ENCODE data around the gene ARHGEF18.
A peak's percentile ranks its signal among the peaks of the same experiment; 100 is the strongest.
"Not testable (repeated sequence)": the region's sequence is repeated elsewhere in the genome, so short reads cannot be mapped to it uniquely, and the experiment has no call there.

Gene ARHGEF18

DNA sequence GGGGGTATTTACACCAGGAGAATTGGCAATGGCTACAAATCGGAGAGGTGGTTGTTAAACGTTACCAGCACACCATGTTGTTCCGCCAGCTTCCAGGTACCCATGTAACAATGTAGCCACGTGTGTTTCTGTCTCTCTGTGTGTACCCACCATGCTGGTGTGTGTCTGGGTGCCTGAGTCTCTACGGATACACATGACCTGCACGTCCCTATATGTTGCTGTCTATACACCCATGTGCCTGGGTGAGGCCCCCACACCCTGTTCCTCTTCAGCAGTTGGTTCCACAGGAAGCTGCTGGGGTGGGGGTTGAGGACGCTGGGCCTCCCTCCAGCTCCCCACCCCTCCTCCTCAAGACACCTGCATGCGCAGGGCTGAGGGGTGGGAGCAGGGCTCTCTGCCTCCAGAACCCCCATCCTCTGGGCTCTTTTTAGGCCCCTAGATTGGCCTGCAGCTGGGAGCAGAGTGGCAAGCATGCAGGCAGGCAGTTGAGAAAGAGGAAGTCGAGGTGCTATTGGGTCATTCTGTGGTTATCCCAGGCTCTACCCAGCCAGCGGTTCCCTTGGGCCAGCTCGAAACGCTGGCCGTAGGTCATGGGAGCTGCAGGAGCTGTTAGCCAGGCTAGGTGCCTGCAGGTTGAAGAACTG is at the start of gene ARHGEF18:
Gene ARHGEF18 (plus strand): TSS at position 351 of the 644 bp plus-strand sequence. CDS start 13,954 bp downstream, outside the sequence.
- FAIRE-seq = no peak

DNA sequence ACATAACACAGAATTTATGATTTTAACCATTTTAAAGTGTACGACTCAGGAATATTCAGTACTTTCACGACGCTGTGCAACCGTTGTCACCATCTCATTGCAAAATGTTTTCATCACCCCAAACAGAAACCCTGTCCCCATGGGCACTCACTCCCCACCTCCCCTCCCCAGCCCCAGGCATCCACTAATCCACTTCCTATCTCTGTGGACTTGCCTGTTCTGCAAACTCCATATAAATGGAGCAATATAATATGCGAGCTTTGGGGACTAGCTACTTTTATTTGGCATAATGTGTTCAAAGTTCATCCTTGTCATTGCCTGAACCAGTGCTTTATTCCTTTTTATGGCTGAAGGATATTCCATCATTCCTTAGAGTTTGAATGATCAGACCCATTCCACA is 47.2 kb upstream of the ARHGEF18 start:
- DNase-seq (ENCODE audit: low spot score) (no peak), FAIRE-seq (no peak)

More for the DNA sequence above, at the start of gene ARHGEF18:
- no peak for DNase-seq (ENCODE audit: low spot score)

DNA sequence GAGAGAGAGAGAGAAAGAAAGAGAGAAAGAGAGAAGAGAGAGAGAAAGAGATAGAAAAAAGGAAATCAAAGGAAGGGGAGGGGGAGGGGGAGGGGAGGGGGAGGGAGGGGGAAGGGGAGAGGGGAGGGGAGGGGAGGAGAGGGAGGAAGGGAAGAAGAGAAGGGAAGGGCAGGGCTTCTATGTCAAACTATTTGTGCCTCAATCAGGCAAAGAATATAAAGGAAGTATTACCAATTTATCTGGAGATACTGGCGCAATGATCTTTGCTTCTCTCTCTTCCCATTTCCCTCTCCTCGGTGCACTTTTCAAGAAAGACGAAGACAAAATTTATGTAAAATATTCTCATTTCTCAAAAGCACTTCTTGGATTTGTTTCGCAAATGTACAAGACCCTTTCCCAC is 45.3 kb upstream of the ARHGEF18 start:
- no peak for DNase-seq (ENCODE audit: low spot score)
- FAIRE-seq = no peak

DNA sequence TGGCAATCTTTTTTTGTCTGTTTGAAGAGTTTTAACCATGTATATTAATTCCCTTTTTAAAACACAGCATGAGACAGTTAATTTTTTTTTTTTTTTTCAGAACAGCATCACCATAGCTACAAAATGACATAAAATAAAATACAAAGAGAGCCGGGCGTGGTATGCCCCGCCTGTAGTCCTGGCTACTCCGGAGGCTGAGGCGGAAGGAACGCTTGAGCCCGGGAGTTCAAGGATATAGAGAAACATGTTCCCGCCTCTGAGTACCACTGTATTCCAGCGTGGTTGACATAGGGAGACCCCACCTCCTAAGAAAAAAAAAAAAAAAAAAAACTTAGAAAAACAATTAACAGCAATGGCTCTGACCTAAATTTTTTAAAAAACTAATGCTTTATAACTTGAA is 44.5 kb upstream of the ARHGEF18 start:
- DNase-seq (ENCODE audit: low spot score) (no peak), FAIRE-seq (no peak)

DNA sequence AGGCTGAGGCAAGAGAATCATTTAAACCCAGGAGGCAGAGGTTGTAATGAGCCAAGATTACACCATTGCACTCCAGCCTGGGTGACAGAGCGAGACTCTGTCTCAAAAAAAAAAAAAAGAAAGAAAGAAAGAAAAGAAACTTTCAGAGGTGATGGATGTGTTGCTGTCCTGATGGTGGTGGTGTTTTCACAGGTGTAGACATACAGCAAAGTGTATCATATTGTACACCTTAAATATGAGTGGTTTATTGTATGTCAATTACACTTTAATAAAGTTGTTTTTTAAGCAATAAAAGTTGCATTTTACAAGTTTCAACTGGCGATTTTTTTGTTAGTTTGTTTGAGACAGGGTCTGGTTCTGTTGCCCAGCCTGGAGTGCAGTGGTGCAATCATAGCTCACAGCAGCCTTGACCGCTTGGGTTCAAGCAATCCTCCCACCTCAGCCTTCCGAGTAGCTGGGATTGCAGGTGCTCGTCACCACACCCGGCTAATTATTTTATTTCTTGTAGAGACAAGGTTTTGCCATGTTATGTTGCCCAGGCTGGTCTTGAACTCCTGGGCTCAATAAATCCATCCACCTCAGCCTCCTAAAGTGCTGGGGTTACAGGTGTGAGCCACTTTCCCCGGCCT is 41.0 kb upstream of the ARHGEF18 start:
- DNase-seq (ENCODE audit: low spot score) (no peak), FAIRE-seq (no peak)

DNA sequence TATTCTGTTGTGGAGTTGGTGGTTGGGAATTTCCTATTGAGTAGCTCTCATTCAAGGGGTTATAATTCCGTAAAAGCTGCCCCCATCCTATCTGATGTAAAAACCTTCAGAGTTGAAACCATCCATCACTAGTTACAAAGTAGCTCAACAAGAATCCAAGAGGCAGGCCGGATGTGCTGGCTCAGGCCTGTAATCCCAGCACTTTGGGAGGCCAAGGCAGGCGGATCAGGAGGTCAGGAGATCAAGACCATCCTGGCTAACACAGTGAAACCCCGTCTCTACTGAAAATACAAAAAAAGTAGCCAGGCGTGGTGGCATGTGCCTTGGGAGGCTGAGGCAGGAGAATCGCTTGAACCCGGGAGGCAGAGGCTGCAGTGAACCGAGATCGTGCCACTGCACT is 40.4 kb upstream of the ARHGEF18 start:
- not testable (repeated sequence) for FAIRE-seq

DNA sequence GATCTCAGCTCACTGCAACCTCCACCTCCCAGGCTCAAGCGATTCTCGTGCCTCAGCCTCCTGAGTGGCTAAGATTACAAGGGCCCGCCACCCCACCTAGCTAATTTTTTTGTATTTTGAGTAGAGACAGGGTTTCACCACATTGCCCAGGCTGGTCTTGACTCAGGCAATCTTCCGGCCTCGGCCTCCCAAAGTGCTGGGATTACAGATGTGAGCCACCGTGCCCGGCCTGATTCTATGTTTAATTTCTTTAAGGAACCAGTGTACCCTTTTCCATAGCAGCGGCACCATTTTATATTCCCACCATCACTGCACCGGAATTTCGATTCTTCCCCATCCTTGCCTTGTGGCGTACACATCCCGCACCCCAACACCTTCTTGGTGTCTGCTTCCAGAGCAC is 36.8 kb upstream of the ARHGEF18 start:
- FAIRE-seq = no peak

More for the DNA sequence above, 40.4 kb upstream of the ARHGEF18 start:
- not testable (repeated sequence) for DNase-seq (ENCODE audit: low spot score)

DNA sequence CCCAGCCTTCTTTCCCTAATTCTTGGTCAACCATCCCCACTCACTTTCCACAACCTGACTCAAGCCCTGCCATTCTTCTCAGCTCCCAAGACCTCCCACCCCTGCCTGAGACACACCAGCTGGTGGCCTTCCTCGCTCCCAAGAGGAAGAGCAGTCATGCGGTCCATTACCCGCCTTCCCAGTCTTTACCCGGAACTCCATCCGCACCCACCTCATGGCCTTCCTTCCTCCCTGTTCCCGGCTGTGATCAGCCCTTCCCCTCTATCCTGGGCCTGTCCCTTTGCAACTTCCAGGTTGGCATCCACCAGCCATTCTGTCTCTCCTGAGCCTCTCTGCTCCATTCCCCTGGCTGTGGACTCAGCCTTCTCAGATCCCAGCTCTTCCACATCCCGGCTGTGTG is 35.9 kb upstream of the ARHGEF18 start:
- no peak for DNase-seq (ENCODE audit: low spot score)
- FAIRE-seq = no peak

More for the DNA sequence above, 36.8 kb upstream of the ARHGEF18 start:
- DNase-seq (ENCODE audit: low spot score) = no peak

DNA sequence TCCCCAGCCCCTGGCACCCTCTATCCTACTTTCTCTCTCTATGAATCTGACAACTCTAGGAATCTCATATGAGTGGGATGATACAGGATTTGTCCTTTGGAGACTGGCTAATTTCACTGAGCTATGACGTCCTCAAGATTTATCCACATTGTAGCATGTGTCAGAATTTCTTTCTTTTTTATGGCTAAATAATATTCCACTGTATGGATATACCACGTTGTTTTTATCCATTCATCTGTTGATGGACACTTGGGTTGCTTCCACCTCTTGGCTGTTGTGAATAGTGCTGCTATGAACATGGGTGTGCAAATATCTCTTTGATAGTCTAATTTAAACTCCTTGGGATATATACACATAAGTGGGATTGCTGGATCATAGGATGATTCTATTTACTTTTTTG is 30.6 kb upstream of the ARHGEF18 start:
- no peak for FAIRE-seq

DNA sequence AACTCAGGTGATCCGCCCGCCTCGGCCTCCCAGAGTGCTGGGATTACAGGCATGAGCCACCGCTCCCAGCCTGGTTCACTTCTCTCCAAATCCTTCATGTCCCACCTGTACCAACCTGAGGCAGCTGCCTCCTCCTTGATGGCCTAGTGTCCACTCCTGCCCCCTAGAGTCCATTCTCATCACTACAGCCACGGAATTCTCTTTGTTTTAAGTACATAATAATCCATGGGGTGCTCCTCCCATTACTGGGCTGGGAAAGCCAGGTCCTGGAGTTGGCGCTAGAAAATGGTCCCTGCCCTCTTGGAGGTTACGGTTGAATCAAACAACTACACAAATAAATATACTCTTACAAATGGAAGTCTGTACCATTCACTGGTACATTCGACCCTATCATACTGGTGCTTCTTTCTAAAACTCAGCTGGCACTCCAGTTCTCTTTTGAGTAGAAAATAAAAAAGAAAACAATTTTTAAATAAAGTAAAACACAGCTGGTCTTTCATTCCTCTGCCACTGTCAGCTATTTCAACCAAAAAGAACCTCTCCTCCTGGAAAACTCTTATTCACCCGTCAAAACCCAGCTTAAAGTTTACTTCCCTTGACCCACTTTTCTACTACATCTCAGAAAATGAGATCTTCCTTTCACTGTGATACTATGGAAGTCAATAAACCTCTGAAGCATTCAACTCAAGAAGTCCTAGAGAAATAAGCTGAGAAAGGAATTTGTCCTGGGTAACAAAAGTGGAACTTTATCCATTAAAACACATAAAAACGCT is 22.4 kb upstream of the ARHGEF18 start:
- DNase-seq (ENCODE audit: low spot score) (no peak), FAIRE-seq (no peak)

More for the DNA sequence above, 30.6 kb upstream of the ARHGEF18 start:
- no peak for DNase-seq (ENCODE audit: low spot score)

DNA sequence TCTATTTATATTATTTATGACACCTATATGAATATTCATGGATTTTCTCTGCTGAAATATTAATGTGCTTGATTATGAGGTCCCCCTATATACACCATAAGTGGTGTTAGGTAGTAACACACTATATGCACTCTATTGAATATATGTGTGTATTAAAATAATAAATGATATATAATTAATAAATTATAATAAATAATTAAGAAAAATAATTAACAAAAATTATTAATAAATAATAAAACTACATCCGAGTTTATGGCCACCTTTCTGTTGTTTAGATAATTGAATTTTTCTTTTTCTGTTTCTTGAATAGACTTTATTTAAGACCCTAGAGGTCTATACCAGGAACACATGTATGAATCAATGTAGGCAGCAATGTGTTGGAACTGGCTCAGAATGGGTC is 20.9 kb upstream of the ARHGEF18 start:
- FAIRE-seq = no peak
- DNase-seq (ENCODE audit: low spot score) = no peak

DNA sequence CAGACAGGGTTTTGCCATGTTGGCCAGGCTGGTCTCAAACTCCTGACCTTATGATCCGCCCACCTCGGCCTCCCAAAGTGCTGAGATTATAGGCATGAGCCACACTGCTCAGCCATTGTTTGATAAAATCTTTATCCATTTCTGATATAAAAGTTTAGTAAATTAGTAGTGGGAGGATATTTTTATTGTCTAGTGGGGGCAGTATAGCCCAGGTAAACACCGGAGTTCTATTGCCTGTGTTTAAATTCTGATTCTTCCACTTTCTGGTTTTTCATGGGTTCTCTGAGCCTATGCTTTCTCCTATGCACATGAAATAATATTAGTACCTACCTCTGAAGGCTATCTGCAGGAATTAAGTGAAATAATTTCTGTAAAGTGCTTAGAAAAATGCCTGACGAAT is 20.1 kb upstream of the ARHGEF18 start:
- DNase-seq (ENCODE audit: low spot score) (no peak), FAIRE-seq (no peak)

DNA sequence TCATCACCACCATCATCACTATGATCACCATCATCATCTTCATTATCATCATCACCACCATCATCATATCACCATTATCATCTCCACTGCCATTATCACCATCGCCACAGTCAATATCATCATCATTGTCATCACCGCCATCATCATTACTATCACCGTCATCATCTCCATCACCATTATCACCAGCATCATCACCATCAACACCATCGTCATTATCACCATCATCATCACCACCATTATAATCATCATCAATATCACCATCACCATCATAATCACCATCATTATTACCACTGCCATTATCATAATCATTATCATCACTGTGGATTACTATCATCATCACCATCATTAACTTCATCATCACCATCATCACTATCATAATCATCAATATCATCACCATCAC is 17.3 kb upstream of the ARHGEF18 start:
- FAIRE-seq = no peak
- DNase-seq (ENCODE audit: low spot score) = no peak

DNA sequence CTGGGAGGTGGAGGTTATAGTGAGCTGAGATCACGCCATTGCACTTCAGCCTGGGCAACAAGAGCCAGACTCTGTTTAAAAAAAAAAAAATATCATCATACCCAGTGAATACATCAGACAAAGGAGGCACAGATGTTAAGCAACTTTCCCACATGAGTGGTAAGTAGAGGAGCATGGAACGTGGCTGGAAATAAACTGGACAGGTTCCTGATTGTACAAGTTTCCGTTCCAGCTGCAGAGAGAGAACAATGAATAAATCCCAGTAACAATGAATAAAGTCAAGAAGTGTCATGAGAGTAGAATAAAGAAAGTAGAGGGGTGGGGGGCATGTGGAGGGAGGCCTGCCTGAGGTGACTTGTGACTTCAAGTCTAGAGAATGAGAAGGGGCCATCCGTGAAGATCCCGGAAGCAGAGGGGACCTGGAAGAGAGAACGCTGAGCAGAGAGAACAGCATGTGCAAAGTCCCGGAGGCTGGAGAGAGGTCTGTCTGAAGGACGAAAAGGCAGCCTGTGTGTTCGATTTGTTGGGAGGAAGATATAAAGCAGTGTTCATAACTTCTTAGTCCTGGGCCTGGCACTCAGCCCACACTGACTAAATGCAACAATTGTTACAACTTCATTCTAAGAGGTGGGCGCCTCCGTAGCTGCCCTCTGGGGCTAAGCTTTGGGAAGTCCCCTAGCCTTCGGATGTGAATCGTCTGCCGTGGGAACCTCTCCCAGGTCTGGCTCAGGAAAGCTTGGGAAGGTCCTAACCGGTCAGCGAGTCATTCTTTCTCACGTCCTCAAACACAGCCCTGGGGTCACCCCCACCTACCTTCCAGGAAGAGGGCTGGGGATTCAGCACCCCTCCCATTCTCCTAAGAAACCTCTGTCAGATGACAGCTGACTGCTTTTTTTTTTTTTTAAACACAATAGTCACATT is 15.3 kb upstream of the ARHGEF18 start:
- no peak for FAIRE-seq

DNA sequence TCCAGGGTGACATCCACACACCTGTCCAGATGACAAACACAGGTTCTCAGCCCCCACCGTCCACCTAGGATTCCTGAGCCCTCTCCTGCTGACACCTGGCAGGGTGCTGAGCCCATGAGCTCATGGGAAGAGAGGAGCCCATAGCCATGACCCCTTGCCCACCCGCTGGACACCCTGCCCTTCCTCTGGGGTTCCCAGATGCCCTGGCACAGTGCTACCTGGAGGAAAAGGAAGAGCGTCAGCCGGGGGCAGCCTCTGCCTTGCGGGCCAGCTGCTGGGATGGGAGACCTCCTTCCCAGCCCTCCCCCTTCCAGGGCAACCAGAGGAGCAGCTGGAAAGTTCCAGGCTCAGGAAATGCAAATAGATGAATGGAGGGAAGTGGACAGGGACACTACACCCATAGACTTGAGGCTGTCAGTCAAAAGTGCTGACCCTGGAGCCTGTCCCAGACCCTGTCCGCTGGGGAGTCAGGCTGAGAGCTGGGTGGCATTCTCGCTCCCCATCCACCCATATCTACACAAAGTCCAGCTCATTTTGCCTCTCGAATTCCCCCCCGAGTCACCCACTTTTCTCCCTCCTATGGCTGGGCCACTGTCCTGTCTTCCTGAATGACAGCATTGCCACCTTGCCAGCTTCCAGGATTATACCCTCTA is 12.3 kb upstream of the ARHGEF18 start:
- no peak for DNase-seq (ENCODE audit: low spot score)
- no peak for FAIRE-seq

More for the DNA sequence above, 15.3 kb upstream of the ARHGEF18 start:
- no peak for DNase-seq (ENCODE audit: low spot score)

DNA sequence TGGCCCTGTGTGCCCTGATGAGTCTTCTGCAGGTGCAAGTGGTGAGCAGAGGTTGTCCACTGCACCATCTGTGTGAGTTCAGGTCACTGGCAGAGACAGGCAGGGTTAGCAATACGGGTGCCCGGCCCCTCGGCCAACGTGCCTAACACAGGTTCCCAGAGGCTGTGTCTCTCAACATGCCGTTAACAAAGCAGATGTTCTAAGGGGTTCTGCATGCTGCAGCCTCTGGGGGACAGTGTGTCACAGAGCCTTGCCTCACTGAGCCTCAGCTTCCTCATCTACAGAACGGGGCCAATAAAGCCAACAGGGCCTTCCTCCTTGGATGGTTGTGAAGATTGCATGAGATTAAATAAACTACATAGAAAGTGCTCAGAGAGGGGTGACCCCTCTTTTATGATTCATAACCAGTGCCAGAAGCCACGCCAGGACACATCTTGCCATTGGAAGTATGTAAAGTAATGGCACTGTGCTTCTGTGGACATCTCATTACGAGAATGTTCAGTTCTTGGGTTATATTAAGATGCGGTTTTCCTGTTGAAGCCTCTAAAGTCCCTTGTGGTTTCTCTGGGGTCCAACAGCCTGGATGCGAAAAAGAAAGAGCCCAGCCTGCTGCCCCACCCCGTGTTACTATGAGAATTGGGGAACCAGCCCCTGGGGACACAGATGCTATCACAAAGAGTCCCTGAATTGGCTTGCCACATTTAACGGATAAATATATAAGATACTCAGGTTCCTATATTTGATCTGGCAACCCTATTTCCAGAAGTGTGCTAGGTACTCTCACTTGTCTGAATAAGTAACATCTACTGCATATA is 11.2 kb upstream of the ARHGEF18 start:
- no peak for DNase-seq (ENCODE audit: low spot score)

DNA sequence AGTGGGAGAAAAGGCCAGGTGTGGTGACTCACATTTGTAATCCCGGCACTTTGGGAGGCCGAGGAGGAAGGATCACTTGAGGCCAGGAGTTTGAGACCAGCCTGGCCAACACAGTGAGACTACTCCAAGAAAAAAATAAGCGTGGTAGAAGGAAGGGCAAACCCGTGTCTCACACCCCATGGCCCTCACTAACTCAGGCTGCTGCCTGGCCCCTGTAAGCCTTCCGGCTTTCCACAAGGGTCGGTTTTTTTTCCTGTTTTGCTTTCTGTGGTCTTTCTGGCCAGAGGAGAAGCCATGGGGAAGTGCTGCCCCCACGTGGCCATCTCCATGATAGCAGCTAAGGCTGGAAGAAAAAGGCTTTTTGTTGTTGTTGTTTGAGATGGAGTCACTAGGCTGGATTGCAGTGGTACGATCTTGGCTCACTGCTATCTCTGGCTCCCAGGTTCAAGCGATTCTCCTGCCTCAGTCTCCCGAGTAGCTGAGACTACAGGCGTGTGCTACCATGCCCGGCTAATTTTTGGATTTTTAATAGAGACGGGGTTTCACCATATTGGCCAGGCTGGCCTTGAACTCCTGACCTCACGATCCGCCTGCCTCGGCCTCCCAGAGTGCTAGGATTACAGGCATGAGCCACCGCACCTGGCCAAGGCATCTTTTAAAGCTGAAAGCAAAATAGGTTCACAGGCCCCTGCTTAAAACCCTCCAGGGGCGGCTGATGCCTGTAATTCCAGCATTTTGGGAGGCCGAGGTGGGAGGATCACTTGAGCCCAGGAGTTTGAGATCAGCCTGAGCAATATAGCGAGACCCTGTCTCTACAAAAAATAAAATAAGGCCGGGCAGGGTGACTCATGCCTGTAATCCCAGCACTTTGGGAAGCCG is 7.5 kb upstream of the ARHGEF18 start:
- FAIRE-seq (no peak), DNase-seq (ENCODE audit: low spot score) (peak; percentile 21)

More for the DNA sequence above, 11.2 kb upstream of the ARHGEF18 start:
- no peak for FAIRE-seq

DNA sequence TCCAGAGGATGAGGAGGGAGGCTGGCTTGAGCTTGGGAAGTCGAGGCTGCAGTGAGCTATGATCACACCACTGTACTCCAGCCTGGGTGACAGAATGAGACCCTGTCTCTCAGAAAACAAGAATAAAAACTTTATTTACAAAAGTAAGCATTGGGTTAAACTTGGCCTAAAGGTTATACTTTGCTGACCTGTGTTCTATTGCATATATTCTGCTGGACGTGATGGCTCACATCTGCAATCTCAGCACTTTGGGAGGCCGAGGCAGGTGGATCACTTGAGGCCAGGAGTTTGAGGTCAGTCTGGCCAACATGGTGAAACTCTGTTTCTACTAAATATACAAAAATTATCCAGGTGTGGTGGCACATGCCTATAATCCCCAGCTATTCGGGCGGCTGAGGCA is 6.6 kb upstream of the ARHGEF18 start:
- DNase-seq (ENCODE audit: low spot score) (no peak), FAIRE-seq (no peak)

DNA sequence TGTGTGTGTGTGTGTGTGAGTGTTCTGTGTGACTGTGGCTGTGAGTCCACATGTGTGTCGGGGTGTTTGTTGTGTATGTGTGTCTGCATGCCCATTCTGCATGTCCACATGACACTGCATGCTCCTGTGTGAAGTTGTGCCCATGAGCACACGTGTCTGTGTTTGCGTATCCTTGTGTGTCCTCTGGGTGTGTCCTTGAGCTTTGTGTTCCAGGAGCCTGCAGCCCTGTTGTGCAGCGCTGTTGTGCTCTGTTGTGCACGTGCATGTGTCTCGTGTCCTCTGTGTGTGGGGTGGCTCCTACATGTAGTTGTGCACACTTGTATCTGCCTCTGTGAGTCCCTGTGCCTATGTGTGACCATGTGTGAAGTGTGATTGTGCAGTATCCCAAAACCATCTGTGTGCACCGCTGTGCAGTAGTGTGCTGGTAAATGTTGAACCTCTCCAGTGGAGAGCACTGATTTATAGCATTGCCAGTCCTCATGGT is 2.2 kb upstream of the ARHGEF18 start:
- FAIRE-seq = no peak
- DNase-seq (ENCODE audit: low spot score) = no peak
